Measurements from ENCODE around the gene EML6.

- TF ChIP-seq CTCF (IDR thresholded peaks at IDR 0.05 in 2 of 3, conservative IDR thresholded peaks at IDR 0.05 in 1 of 3; ENCODE audit: borderline replicate concordance in 1 of 3, insufficient read depth in 1 of 3, low read depth in 2 of 3, low read length in 2 of 3), result no peak
- no peak for TF ChIP-seq POLR2AphosphoS5 (IDR thresholded peaks at IDR 0.05; ENCODE audit: low read depth, low read length)
- no peak for TF ChIP-seq SRF (IDR thresholded peaks at IDR 0.05; ENCODE audit: low read depth)
- TF ChIP-seq SIN3A (IDR thresholded peaks at IDR 0.05; ENCODE audit: low read depth), result no peak
- TF ChIP-seq JUND (IDR thresholded peaks at IDR 0.05), result no peak
Observed at GRCh38 chr2:54912893-54913292, 189.4 kb downstream of the EML6 start.

Data from HCT116 (cell line).